ENCODE results near the gene CT47A7. TPM values are rescaled to one million over a fixed set of nuclear protein-coding genes. Genes with fewer than 3 reads are reported as not detected.
"Not testable (repeated sequence)": the region's sequence is repeated elsewhere in the genome, so short reads cannot be mapped to it uniquely, and the experiment has no call there.

Gene CT47A7
- total RNA-seq = not detected in 2 replicates

DNA sequence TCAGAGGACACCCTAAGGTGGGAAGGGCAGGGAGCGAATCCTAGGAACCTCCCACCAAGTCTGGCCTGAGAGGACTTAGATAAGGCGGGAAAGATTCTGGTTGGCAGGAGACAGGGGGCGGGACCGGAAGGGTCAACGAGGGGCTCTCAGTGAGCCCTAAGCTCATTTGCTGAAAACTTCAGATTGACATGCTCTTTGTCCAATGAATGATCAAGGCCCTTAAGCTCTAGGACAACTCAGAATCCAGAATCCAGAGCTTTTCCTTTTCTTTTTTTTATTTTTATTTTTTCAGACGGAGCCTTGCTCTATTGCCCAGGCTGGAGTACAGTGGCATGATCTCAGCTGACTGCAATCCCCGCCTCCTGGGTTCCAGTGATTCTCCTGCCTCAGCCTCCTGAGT is at the start of gene CT47A7:
Gene CT47A7 (minus strand): TSS at position 101 of the 400 bp plus-strand sequence. CDS start 255 bp downstream, outside the sequence.
- intact Hi-C loops (cut with micrococcal nuclease) = not testable (repeated sequence)

DNA sequence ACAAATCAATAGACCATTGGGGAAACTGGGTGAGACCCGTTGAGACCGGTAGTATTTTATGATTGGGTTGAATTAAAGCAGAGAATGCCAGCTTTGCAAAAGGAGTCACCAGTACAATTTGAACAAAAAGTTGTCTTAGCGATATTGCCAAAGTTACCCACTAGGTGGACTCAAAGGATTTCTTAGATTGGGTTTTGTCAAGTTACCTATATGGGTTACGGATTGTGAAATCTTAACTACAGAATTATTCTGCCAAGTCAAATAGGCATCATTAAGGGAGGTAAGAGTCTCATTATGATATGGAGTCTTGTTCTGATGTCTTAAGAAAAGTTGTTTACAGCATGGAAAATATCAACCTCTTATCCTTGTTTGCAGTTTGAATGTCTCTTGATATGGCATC is 44.2 kb upstream of the CT47A7 start:
- intact Hi-C loops (cut with micrococcal nuclease) = no loop called here

DNA sequence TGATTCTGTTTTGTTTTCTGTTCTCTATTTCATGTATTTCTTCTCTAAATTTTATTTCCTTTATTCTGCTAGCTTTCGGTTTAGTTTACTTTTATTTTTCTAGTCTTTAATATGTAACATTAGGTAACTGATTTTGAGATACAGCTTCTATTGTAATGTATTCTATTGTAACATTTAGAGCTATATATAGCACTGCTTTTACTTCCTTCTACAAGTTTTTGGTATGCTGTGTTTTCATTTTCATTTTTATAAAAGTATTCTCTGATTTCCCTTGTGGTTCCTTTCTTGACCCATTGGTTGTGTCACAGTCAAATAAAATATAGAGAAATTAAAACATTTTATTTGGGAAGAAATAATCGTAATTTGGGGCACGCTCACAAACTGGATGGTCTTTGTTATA is 43.0 kb upstream of the CT47A7 start:
- intact Hi-C loops (cut with micrococcal nuclease) = no loop called here

DNA sequence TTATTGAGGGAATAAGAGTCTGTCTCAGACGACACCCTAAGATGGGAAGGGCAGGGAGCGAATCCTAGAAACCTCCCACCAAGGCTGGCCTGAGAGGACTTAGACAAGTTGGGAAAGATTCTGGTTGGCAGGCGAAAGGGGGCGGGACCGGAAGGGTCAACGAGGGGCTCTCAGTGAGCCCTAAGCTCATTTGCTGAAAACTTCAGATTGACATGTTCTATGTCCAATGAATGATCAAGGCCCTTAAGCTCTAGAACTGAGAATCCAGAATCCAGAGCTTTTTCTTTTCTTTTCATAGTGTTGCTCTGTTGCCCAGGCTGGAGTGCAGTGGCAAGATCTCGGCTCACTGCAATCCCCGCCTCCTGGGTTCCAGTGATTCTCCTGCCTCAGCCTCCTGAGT is 29.3 kb upstream of the CT47A7 start, which contains the start of gene CT47A1:
Gene CT47A1 (minus strand): TSS at position 101 of the 400 bp plus-strand sequence. CDS start 231 bp downstream, outside the sequence.
- intact Hi-C loops (cut with micrococcal nuclease) = not testable (repeated sequence)

Other genes with a start within 250 kb of the CT47A7 start
- gene CT47B1, start 80.7 kb downstream of the CT47A7 start, total RNA-seq = not detected in 2 replicates
- not detected in 2 replicates for gene CT47A11, start 19.4 kb downstream of the CT47A7 start, total RNA-seq
- not detected in 2 replicates for gene CT47A10, start 14.6 kb downstream of the CT47A7 start, total RNA-seq
- gene CT47A9, start 9.7 kb downstream of the CT47A7 start, total RNA-seq = not detected in 2 replicates
- gene CT47A8, start 4.9 kb downstream of the CT47A7 start, total RNA-seq = not detected in 2 replicates
- gene CT47A6, start 4.9 kb upstream of the CT47A7 start, total RNA-seq = not detected in 2 replicates
- not detected in 2 replicates for gene CT47A5, start 9.7 kb upstream of the CT47A7 start, total RNA-seq
- gene CT47A4, start 14.6 kb upstream of the CT47A7 start, total RNA-seq = not detected in 2 replicates
- not detected in 2 replicates for gene CT47A3, start 19.5 kb upstream of the CT47A7 start, total RNA-seq
- gene CT47A2, start 24.3 kb upstream of the CT47A7 start, total RNA-seq = not detected in 2 replicates
- not detected in 2 replicates for gene CT47A1, start 29.2 kb upstream of the CT47A7 start, total RNA-seq
- gene GLUD2, start 91.0 kb upstream of the CT47A7 start, total RNA-seq = 0.12 and 0.29 TPM in 2 replicates

All from T-helper 1 cell treated with Interleukin-12 subunit alpha and Interleukin-12 subunit beta and Interleukin-4 antibody, amounts not matched to agents 30 ng/mL and 1 ng/mL, for 36 hours (primary cell).